ENCODE measurements around the gene ALDH16A1. TPM values are rescaled to one million over a fixed set of nuclear protein-coding genes. Genes with fewer than 3 reads are reported as not detected.
A peak's percentile ranks its signal among the peaks of the same experiment; 100 is the strongest.

Gene ALDH16A1
- total and polyA plus RNA-seq, 2 donors (not counting 1 experiment from before 2014, with no cell fraction given): 65.8 to 105 TPM

DNA sequence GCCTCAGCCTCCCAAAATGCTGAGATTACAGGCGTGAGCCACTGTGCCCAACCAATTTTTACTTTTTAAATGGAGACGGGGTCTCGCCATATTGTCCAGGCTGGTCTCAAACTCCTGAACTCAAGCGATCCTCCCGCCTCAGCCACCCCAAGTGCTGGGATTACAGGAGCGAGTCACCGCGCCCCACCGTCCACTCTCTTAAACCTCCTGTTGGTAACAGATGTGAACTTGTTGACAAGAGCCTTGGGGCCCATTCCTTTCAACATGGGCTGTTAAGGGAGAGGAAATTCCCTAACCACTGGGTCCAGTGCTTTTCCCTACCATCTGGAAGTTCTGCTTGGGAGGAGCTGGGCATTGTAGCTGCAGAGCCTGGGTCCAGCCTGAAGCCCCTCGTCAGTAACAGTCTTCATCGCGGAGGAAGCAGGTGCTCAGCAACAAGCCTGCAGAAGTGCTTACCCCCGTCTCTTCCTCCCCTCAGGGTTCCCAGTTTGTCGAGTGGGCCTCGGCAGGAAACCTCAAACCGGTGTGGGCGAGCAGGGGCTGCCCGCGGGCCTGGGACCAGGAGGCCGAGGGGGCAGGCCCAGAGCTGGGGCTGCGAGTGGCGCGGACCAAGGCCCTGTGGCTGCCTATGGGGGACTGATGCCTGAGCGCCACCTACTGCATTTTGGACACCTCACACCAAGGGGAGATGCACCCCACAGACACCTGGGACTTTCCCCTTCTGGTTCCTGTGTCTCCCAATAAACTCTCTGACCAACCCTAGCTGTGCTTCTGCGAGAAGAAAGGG is 17.0 kb downstream of the ALDH16A1 start:
- Histone ChIP-seq H3K36me3 (replicated peaks in 1 of 2; ENCODE audit: control extremely low read depth in 1 of 2, control insufficient read depth in 1 of 2, extremely low read depth in 1 of 2, insufficient read depth in 2 of 2, low read length in 1 of 2) (peaks cover 0 to 16% of the 10 kb centered on the region in 2 experiments), H3K4me1 (ENCODE audit: control insufficient read depth in 2 of 2, insufficient read depth in 2 of 2, low read length in 2 of 2) (peaks cover 51 to 64% of the 10 kb centered on the region in 2 donors), H3K4me3 (ENCODE audit: control extremely low read depth in 1 of 5, extremely low read depth in 1 of 5, insufficient read depth in 1 of 5, low read depth in 2 of 5, low read length in 4 of 5) (peak overlapping the region in 1 of 5 experiments; percentile 23), H3K27me3 (replicated peaks in 1 of 4; ENCODE audit: control extremely low read depth in 1 of 4, control insufficient read depth in 3 of 4, insufficient read depth in 4 of 4, low read length in 3 of 4) (no peaks in the 10 kb centered on the region), H3K79me2 (ENCODE audit: control insufficient read depth, insufficient read depth, low read length) (peaks cover 17% of the 10 kb centered on the region), H3K9me3 (ENCODE audit: control extremely low read depth in 1 of 3, control insufficient read depth in 2 of 3, insufficient read depth in 1 of 3, low read length in 2 of 3) (peaks cover 0 to 17% (median 0%) of the 10 kb centered on the region in 3 donors), H3K27ac (ENCODE audit: low read length in 2 of 2) (peak overlapping the region; percentile 96 to 98), H3K4me2 (replicated peaks; ENCODE audit: low read depth, low read length, poor library complexity, severe bottlenecking) (peak overlapping the region; percentile 59), H2AFZ (ENCODE audit: insufficient read depth, low read depth, low read length, poor library complexity, severe bottlenecking) (peak overlapping the region; percentile 37), H4K20me1 (ENCODE audit: control insufficient read depth, insufficient read depth, low read length, poor library complexity, severe bottlenecking) (no peaks in the 10 kb centered on the region), H3K9ac (ENCODE audit: low read length) (peak overlapping the region; percentile 45)
- DNase-seq (peak; percentile 93), ATAC-seq (ENCODE audit: low read depth) (peak; percentile 52)
- Mint-ChIP-seq H3K27ac (peak overlapping the region; percentile 98), H3K9me3 (ENCODE audit: insufficient read depth) (no peaks in the 10 kb centered on the region), H3K4me1 (peaks cover 49% of the 10 kb centered on the region), H3K4me3 (peak overlapping the region; percentile 67), H3K27me3 (no peaks in the 10 kb centered on the region)
- intact Hi-C loops (cut with micrococcal nuclease): loop anchor here (1.0 to 10.0 kb wide), 9 partner anchors 17 to 835 kb away; partner anchors contain the start of genes ALDH16A1, DBP, KASH5 and RPL13A
- TF ChIP-seq EZH2 (IDR thresholded peaks at IDR 0.05; ENCODE audit: borderline replicate concordance, insufficient read depth, low read depth, low read length, poor library complexity, severe bottlenecking): no peak
- TF ChIP-seq, protein P1, sequence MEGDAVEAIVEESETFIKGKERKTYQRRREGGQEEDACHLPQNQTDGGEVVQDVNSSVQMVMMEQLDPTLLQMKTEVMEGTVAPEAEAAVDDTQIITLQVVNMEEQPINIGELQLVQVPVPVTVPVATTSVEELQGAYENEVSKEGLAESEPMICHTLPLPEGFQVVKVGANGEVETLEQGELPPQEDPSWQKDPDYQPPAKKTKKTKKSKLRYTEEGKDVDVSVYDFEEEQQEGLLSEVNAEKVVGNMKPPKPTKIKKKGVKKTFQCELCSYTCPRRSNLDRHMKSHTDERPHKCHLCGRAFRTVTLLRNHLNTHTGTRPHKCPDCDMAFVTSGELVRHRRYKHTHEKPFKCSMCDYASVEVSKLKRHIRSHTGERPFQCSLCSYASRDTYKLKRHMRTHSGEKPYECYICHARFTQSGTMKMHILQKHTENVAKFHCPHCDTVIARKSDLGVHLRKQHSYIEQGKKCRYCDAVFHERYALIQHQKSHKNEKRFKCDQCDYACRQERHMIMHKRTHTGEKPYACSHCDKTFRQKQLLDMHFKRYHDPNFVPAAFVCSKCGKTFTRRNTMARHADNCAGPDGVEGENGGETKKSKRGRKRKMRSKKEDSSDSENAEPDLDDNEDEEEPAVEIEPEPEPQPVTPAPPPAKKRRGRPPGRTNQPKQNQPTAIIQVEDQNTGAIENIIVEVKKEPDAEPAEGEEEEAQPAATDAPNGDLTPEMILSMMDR (IDR thresholded peaks at IDR 0.05): peak; percentile 78
- ChIA-PET POLR2A (interaction anchor here (0.6 to 3.5 kb wide), 17 partner anchors 9 to 206 kb away, joined by 3 to 57 read pairs (median 5); partner anchors contain the start of genes ALDH16A1, CD37, PIH1D1 and RPS11), CTCF (interaction anchor here (0.6 to 5.7 kb wide), 35 partner anchors 9 to 372 kb away, joined by 3 to 70 read pairs (median 4); partner anchors contain the start of genes ALDH16A1, CD37, GFY and KASH5)
- WGBS (ENCODE audit: insufficient coverage): 12% methylated on average over 20 of the region's 25 CpGs

All from B cell (primary cell).